Measurements from ENCODE around the gene B3GNT7.
"Not testable (repeated sequence)": the region's sequence is repeated elsewhere in the genome, so short reads cannot be mapped to it uniquely, and the experiment has no call there.

The B3GNT7 gene

GRCh38 chr2:231408304-231408703, 12.8 kb downstream of the B3GNT7 start:
- not testable (repeated sequence) for H2AK5ac ChIP-seq (ENCODE audit: low read length); H3K4me1 ChIP-seq (ENCODE audit: control insufficient read depth in 1 of 2, insufficient read depth in 2 of 2, low read length in 2 of 2); H2AFZ ChIP-seq (ENCODE audit: insufficient read depth, low read length, poor library complexity); H3K23ac ChIP-seq (ENCODE audit: low read length); H2BK120ac ChIP-seq (ENCODE audit: insufficient read depth, low read length, poor library complexity); DNase-seq; H3K9me3 ChIP-seq (ENCODE audit: insufficient read depth, low read depth, low read length); H3K18ac ChIP-seq (ENCODE audit: low read length); H3K79me1 ChIP-seq (ENCODE audit: low read length); H3K4me3 ChIP-seq (ENCODE audit: low read depth, low read length); H4K12ac ChIP-seq (ENCODE audit: low read depth, low read length); H3K9ac ChIP-seq (ENCODE audit: low read length); H3K4ac ChIP-seq (ENCODE audit: low read depth, low read length); H3K27me3 ChIP-seq (ENCODE audit: insufficient read depth, low read length); H2BK12ac ChIP-seq (ENCODE audit: low read length); H3K4me2 ChIP-seq (ENCODE audit: low read length); H3K27ac ChIP-seq (ENCODE audit: low read depth, low read length); H2BK5ac ChIP-seq (ENCODE audit: low read depth, low read length, poor library complexity); H3K14ac ChIP-seq (ENCODE audit: low read length); H4K91ac ChIP-seq (ENCODE audit: low read depth, low read length); H4K8ac ChIP-seq (ENCODE audit: low read depth, low read length); H3K36me3 ChIP-seq (ENCODE audit: control insufficient read depth in 1 of 2, insufficient read depth in 2 of 2, low read length in 2 of 2); H3K79me2 ChIP-seq (ENCODE audit: control insufficient read depth, insufficient read depth, low read length, poor library complexity)
- WGBS (ENCODE audit: extremely low coverage, insufficient coverage, insufficient read length): no CpG with 5 or more reads among the region's 9 CpGs

- Histone ChIP-seq H3K4me1 (ENCODE audit: control insufficient read depth in 1 of 2, insufficient read depth in 2 of 2, low read length in 2 of 2) (peaks cover 4 to 13% of the 10 kb centered on the region in 2 experiments), H4K91ac (ENCODE audit: low read depth, low read length) (no peak overlapping the region), H2AFZ (ENCODE audit: insufficient read depth, low read length, poor library complexity) (no peak overlapping the region), H3K27ac (ENCODE audit: low read depth, low read length) (no peak overlapping the region), H2BK5ac (ENCODE audit: low read depth, low read length, poor library complexity) (no peak overlapping the region), H3K27me3 (ENCODE audit: insufficient read depth, low read length) (no peaks in the 10 kb centered on the region), H4K8ac (ENCODE audit: low read depth, low read length) (no peak overlapping the region), H2BK120ac (ENCODE audit: insufficient read depth, low read length, poor library complexity) (no peak overlapping the region), H3K79me2 (ENCODE audit: control insufficient read depth, insufficient read depth, low read length, poor library complexity) (no peaks in the 10 kb centered on the region), H2BK12ac (ENCODE audit: low read length) (no peak overlapping the region), H3K4me2 (ENCODE audit: low read length) (no peak overlapping the region), H3K36me3 (ENCODE audit: control insufficient read depth in 1 of 2, insufficient read depth in 2 of 2, low read length in 2 of 2) (no peaks in the 10 kb centered on the region), H3K4me3 (ENCODE audit: low read depth, low read length) (no peak overlapping the region), H3K23ac (ENCODE audit: low read length) (no peak overlapping the region), H4K12ac (ENCODE audit: low read depth, low read length) (no peak overlapping the region), H3K18ac (ENCODE audit: low read length) (no peak overlapping the region), H3K14ac (ENCODE audit: low read length) (no peak overlapping the region), H3K79me1 (ENCODE audit: low read length) (peaks cover 5% of the 10 kb centered on the region), H3K4ac (ENCODE audit: low read depth, low read length) (no peak overlapping the region), H2AK5ac (ENCODE audit: low read length) (no peak overlapping the region), H3K9me3 (ENCODE audit: insufficient read depth, low read depth, low read length) (peaks cover 3% of the 10 kb centered on the region), H3K9ac (ENCODE audit: low read length) (no peak overlapping the region)
- WGBS (ENCODE audit: extremely low coverage, insufficient coverage, insufficient read length): no CpG with 5 or more reads among the region's 5 CpGs
- no peak for DNase-seq
Measured at GRCh38 chr2:231409776-231410175, 14.3 kb downstream of the B3GNT7 start.

GRCh38 chr2:231410293-231411004, 14.9 kb downstream of the B3GNT7 start:
- Histone ChIP-seq H3K9ac (ENCODE audit: low read length) (no peak overlapping the region), H3K27me3 (ENCODE audit: insufficient read depth, low read length) (no peaks in the 10 kb centered on the region), H3K9me3 (ENCODE audit: insufficient read depth, low read depth, low read length) (peaks cover 3% of the 10 kb centered on the region), H3K23ac (ENCODE audit: low read length) (no peak overlapping the region), H3K4me3 (ENCODE audit: low read depth, low read length) (no peak overlapping the region), H3K4me1 (ENCODE audit: control insufficient read depth in 1 of 2, insufficient read depth in 2 of 2, low read length in 2 of 2) (peaks cover 4 to 11% of the 10 kb centered on the region in 2 experiments), H2AFZ (ENCODE audit: insufficient read depth, low read length, poor library complexity) (no peak overlapping the region), H3K4ac (ENCODE audit: low read depth, low read length) (no peak overlapping the region), H3K36me3 (ENCODE audit: control insufficient read depth in 1 of 2, insufficient read depth in 2 of 2, low read length in 2 of 2) (no peaks in the 10 kb centered on the region), H4K8ac (ENCODE audit: low read depth, low read length) (no peak overlapping the region), H2BK120ac (ENCODE audit: insufficient read depth, low read length, poor library complexity) (no peak overlapping the region), H2BK5ac (ENCODE audit: low read depth, low read length, poor library complexity) (no peak overlapping the region), H3K4me2 (ENCODE audit: low read length) (no peak overlapping the region), H2BK12ac (ENCODE audit: low read length) (no peak overlapping the region), H3K14ac (ENCODE audit: low read length) (no peak overlapping the region), H3K18ac (ENCODE audit: low read length) (no peak overlapping the region), H3K79me2 (ENCODE audit: control insufficient read depth, insufficient read depth, low read length, poor library complexity) (no peaks in the 10 kb centered on the region), H4K12ac (ENCODE audit: low read depth, low read length) (no peak overlapping the region), H3K79me1 (ENCODE audit: low read length) (peaks cover 5% of the 10 kb centered on the region), H3K27ac (ENCODE audit: low read depth, low read length) (no peak overlapping the region), H4K91ac (ENCODE audit: low read depth, low read length) (no peak overlapping the region), H2AK5ac (ENCODE audit: low read length) (no peak overlapping the region)
- DNase-seq: no peak
- WGBS (ENCODE audit: extremely low coverage, insufficient coverage, insufficient read length): no CpG with 5 or more reads among the region's 6 CpGs

GRCh38 chr2:231411237-231411636, 15.7 kb downstream of the B3GNT7 start:
- no peak overlapping the region for H4K91ac ChIP-seq (ENCODE audit: low read depth, low read length)
- H3K4me3 ChIP-seq (ENCODE audit: low read depth, low read length): no peak overlapping the region
- H2BK5ac ChIP-seq (ENCODE audit: low read depth, low read length, poor library complexity): no peak overlapping the region
- no peak overlapping the region for H3K9ac ChIP-seq (ENCODE audit: low read length)
- no peaks in the 10 kb centered on the region for H3K27me3 ChIP-seq (ENCODE audit: insufficient read depth, low read length)
- H3K79me1 ChIP-seq (ENCODE audit: low read length): peaks cover 5% of the 10 kb centered on the region
- H3K79me2 ChIP-seq (ENCODE audit: control insufficient read depth, insufficient read depth, low read length, poor library complexity): no peaks in the 10 kb centered on the region
- H3K23ac ChIP-seq (ENCODE audit: low read length): no peak overlapping the region
- H3K4me1 ChIP-seq (ENCODE audit: control insufficient read depth in 1 of 2, insufficient read depth in 2 of 2, low read length in 2 of 2): peaks cover 4 to 11% of the 10 kb centered on the region in 2 experiments
- H3K18ac ChIP-seq (ENCODE audit: low read length): no peak overlapping the region
- H2BK120ac ChIP-seq (ENCODE audit: insufficient read depth, low read length, poor library complexity): no peak overlapping the region
- no peak overlapping the region for H4K12ac ChIP-seq (ENCODE audit: low read depth, low read length)
- no peak overlapping the region for H3K27ac ChIP-seq (ENCODE audit: low read depth, low read length)
- no peak overlapping the region for H3K14ac ChIP-seq (ENCODE audit: low read length)
- H3K4me2 ChIP-seq (ENCODE audit: low read length): no peak overlapping the region
- no peak overlapping the region for H3K4ac ChIP-seq (ENCODE audit: low read depth, low read length)
- H4K8ac ChIP-seq (ENCODE audit: low read depth, low read length): no peak overlapping the region
- no CpG with 5 or more reads among the region's 3 CpGs for WGBS (ENCODE audit: extremely low coverage, insufficient coverage, insufficient read length)
- H3K9me3 ChIP-seq (ENCODE audit: insufficient read depth, low read depth, low read length): peaks cover 3% of the 10 kb centered on the region
- no peaks in the 10 kb centered on the region for H3K36me3 ChIP-seq (ENCODE audit: control insufficient read depth in 1 of 2, insufficient read depth in 2 of 2, low read length in 2 of 2)
- no peak overlapping the region for H2AFZ ChIP-seq (ENCODE audit: insufficient read depth, low read length, poor library complexity)
- no peak overlapping the region for H2AK5ac ChIP-seq (ENCODE audit: low read length)
- no peak for DNase-seq
- H2BK12ac ChIP-seq (ENCODE audit: low read length): no peak overlapping the region
